Tibial artery (tissue), 4 donors: Measurements from ENCODE around the gene MSGN1.

Experiments used
- DNase-seq, 2 donors: peaks; one replicate each; pipeline ENCODE4 v3.0.0-alpha.2; 2019
- H3K27ac ChIP-seq, 2 donors: fragments of 200-600 bp; sonication (generic) in 1 of 2; 1 replicate in 1 of 2; 2 replicates in 1 of 2; pipeline ENCODE4 v1.5.1; 2018 to 2019; ENCODE audit warnings: mild to moderate bottlenecking in 1 of 2
- H3K27me3 ChIP-seq, 2 donors: fragments of 200-600 bp; sonication (generic) in 1 of 2; one replicate each; pipeline versions ENCODE4 v1.5.1 to v1.6.0; 2016 to 2019
- H3K36me3 ChIP-seq, 3 donors: fragments of 200-600 bp; sonication (generic) in 2 of 3; one replicate each; pipeline ENCODE4 v1.5.1; 2016 to 2019; ENCODE audit warnings: mild to moderate bottlenecking in 2 of 3
- H3K4me1 ChIP-seq, 4 donors: fragments of 200-600 bp; sonication (generic) in 2 of 4; 1 replicate in 3 of 4; 2 replicates in 1 of 4; pipeline ENCODE4 v1.5.1; 2016 to 2019
- H3K4me3 ChIP-seq, 2 donors: fragments of 200-600 bp; sonication (generic) in 1 of 2; 1 replicate in 1 of 2; 2 replicates in 1 of 2; pipeline ENCODE4 v1.5.1; 2018 to 2019; ENCODE audit warnings: mild to moderate bottlenecking in 2 of 2
- H3K9me3 ChIP-seq, 3 donors: fragments of 200-600 bp; sonication (generic) in 1 of 3; one replicate each; pipeline ENCODE4 v1.5.1; 2016 to 2019
- CTCF ChIP-seq, 2 experiments: fragments of 200-600 bp in 1 of 2; fragments of 450-650 bp in 1 of 2; IDR thresholded peaks; one replicate each; pipeline ENCODE4 v1.5.1; 2017 to 2019; ENCODE audit warnings: antibody characterized with exemption in 2 of 2, mild to moderate bottlenecking in 1 of 2, moderate library complexity in 1 of 2
- intact Hi-C: fragments of 100-400 bp; cut with DNase I; formaldehyde crosslinking; loops from one replicate; pipeline ENCODE4 v1.15.0; 2023; ENCODE audit warnings: low total_unique reads

The MSGN1 gene

GRCh38 chr2:17805166-17805565 lies 11.1 kb upstream of the MSGN1 start:
- no peak for DNase-seq
- Histone ChIP-seq H3K27me3 (no peaks in the 10 kb centered on the region), H3K36me3 (no peaks in the 10 kb centered on the region), H3K9me3 (no peaks in the 10 kb centered on the region), H3K4me3 (no peak overlapping the region), H3K27ac (no peak overlapping the region), H3K4me1 (no peaks in the 10 kb centered on the region)
- TF ChIP-seq CTCF (IDR thresholded peaks at IDR 0.05) = no peak
- intact Hi-C loops = no loop called here

- no peak overlapping the region for H3K27ac ChIP-seq
- no peaks in the 10 kb centered on the region for H3K36me3 ChIP-seq
- intact Hi-C loops = no loop called here
- no peaks in the 10 kb centered on the region for H3K4me1 ChIP-seq
- DNase-seq = no peak
- TF ChIP-seq CTCF (IDR thresholded peaks at IDR 0.05) = no peak
- no peaks in the 10 kb centered on the region for H3K27me3 ChIP-seq
- no peaks in the 10 kb centered on the region for H3K9me3 ChIP-seq
- H3K4me3 ChIP-seq = no peak overlapping the region
Observed at GRCh38 chr2:17805717-17806363, 10.4 kb upstream of the MSGN1 start.

GRCh38 chr2:17813010-17813741 lies 3.1 kb upstream of the MSGN1 start:
- H3K4me3 ChIP-seq = peak overlapping the region in 1 of 2 donors; percentile 3
- H3K36me3 ChIP-seq = no peaks in the 10 kb centered on the region
- no peak for DNase-seq
- TF ChIP-seq CTCF (IDR thresholded peaks at IDR 0.05) = no peak
- intact Hi-C loops = no loop called here
- H3K9me3 ChIP-seq = no peaks in the 10 kb centered on the region
- H3K27ac ChIP-seq = peak overlapping the region; percentile 52 to 69
- H3K27me3 ChIP-seq = no peaks in the 10 kb centered on the region
- H3K4me1 ChIP-seq = peaks cover 0 to 17% (median 5%) of the 10 kb centered on the region in 4 donors

GRCh38 chr2:17813742-17814473 lies 2.4 kb upstream of the MSGN1 start:
- no peaks in the 10 kb centered on the region for H3K36me3 ChIP-seq
- H3K4me3 ChIP-seq = peak overlapping the region in 1 of 2 donors; percentile 3
- DNase-seq = no peak
- no peaks in the 10 kb centered on the region for H3K9me3 ChIP-seq
- no peak for TF ChIP-seq CTCF (IDR thresholded peaks at IDR 0.05)
- no peaks in the 10 kb centered on the region for H3K27me3 ChIP-seq
- H3K4me1 ChIP-seq = peaks cover 0 to 17% (median 5%) of the 10 kb centered on the region in 4 donors
- H3K27ac ChIP-seq = peak overlapping the region; percentile 52 to 69
- intact Hi-C loops = no loop called here

GRCh38 chr2:17814601-17815000 lies 1.7 kb upstream of the MSGN1 start:
- Histone ChIP-seq H3K4me3 (no peak overlapping the region), H3K9me3 (no peaks in the 10 kb centered on the region), H3K36me3 (no peaks in the 10 kb centered on the region), H3K4me1 (peaks cover 0 to 17% (median 5%) of the 10 kb centered on the region in 4 donors), H3K27me3 (no peaks in the 10 kb centered on the region), H3K27ac (no peak overlapping the region)
- intact Hi-C loops = no loop called here
- no peak for DNase-seq
- TF ChIP-seq CTCF (IDR thresholded peaks at IDR 0.05) = no peak
